ENCODE data around the gene CDPF1.

GRCh38 chr22:46202897-46203600 is 47.0 kb downstream of the CDPF1 start:
- TF ChIP-seq EP300 (IDR thresholded peaks at IDR 0.05) (no peak), CTCF (IDR thresholded peaks at IDR 0.05) (no peak), POLR2A (IDR thresholded peaks at IDR 0.05) (no peak)
